ENCODE measurements around the gene RDH5.

- TF ChIP-seq CTCF (IDR thresholded peaks at IDR 0.05) (no peak), POLR2A (IDR thresholded peaks at IDR 0.05) (no peak)
Measured at GRCh38 chr12:55698241-55698955, 21.8 kb upstream of the RDH5 start.
